ENCODE data around the gene GRIA1.

The GRIA1 gene

GRCh38 chr5:153490118-153491037 is at the start of gene GRIA1:
Gene GRIA1 (plus strand): TSS chr5:153490670.
- DNase-seq, result no peak

DNA sequence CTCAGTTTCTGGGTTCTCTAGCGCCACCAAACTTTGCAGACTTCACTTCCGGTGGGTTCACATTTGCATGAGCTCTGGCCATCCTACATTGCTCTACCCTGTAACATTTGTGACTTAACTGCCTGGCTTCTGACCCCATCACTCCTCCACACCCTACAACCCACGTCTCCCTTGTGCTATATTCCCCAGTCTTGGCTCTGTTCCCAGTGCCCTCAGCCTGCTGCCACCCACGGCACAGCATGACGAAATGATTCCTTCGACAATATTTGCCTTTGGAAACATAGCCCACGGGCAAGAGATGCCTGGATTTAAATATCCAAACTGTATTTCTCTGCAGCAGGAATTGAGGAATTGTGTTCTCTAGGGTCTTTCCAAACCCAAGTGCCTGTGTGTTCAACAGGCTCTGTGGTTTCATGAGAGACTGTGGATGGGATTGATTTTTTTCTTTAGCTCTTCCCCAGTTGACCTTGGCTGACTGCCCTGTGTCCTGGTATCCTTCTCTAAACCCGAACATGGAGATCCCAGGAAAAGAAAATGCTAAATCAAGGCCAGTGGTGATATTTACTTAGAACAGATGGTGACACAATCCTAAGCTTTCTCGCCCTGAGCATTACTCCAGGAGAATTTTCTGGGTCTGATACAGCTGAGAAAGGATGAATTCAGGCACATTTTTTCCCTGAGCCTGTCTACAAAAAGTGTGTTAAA is 44.4 kb upstream of the GRIA1 start:
- DNase-seq, result no peak

DNA sequence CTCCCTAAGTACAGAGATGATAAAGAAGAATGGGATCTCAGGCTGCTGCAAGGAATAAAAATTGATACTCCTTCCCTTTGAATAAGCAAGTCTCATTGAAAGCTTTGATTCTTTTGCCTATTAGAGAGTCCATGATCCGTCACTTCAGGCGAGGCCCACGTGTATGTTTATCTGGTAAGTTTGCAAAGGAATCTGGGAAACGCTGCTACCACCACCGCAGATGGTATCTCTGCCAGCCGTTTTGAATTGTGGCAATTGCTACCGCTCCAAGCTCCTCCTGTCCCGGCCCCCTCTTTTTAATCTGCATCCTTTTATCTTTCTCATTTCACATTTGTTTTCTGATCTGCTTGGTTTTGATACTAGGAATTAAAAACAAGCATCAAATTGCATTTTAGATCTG is 42.9 kb upstream of the GRIA1 start:
- DNase-seq, result no peak

- DNase-seq, result no peak
Measured at GRCh38 chr5:153456354-153456753, 34.1 kb upstream of the GRIA1 start.

GRCh38 chr5:153456993-153457392 is 33.5 kb upstream of the GRIA1 start:
- no peak for DNase-seq

GRCh38 chr5:153458268-153458667 is 32.2 kb upstream of the GRIA1 start:
- DNase-seq, result no peak

DNA sequence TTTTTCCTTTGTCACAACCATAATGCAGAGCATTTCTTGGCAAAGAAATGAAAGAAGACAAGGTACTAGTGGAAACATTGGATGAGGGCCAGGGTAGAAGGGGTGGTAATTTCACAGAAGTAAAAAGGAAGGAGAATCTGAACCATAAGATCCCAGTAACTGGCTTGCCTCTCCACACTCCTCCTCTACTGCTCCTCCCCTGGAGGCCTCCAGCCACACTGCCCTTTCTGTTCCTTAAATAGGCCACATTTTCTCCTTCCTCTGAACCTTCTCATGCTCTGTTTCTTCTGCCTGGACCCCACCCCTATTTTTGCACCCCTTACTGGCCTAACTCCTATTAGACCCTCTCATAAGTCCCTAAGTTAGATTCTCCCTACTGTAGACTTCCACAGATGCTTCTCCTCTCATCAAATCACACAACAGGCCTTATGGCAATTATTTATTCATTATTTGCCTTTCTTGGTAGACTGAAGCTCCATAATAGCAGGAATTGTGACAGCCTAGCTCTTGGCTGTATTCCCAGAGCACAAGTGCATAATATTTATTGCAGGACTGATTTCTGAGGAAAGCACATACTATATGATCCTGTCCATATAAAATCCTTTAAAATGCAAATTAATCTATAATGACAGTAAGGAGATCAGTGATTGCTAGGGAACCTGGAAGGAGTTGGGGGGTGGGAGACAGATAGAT is 31.3 kb upstream of the GRIA1 start:
- no peak for DNase-seq

DNA sequence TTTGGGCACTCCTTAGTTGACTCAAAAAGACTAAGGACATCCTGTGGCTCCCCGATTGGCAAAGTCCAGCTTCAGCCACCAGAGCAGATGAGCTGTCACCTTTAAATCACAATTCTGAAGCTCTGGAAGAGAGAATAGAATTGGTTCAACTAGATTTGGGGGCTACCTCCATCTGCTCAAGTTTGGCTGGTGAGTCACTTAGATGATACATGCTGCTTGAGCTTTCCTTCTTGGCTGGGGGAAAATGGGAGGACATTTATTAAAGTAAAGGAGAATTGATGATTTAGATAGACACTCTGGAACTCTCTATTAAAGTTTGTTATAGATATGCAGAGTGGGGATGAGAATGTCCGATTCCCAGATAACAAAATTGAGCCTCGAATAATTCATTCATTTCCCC is 30.0 kb upstream of the GRIA1 start:
- DNase-seq, result no peak

GRCh38 chr5:153461341-153461740 is 29.1 kb upstream of the GRIA1 start:
- DNase-seq, result no peak

GRCh38 chr5:153463806-153464205 is 26.7 kb upstream of the GRIA1 start:
- DNase-seq, result no peak

DNA sequence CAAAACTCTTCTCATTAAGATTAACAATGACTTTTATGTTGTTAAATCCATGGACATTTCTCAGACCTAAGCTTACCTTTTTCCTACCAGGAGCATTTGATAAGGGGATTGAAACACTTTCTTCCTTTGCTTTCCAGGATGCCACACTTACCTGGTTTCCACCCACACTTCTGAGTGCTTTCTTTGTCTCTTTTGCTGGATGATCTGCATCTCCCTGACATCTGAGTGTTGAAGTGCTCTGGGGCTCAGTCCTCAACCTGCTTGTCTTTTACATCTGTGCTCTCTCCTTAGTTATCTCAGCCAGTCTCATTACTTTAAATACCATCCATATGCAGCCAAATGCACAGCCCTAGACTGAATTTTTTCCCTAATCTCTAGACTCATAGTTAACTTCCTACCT is 22.9 kb upstream of the GRIA1 start:
- DNase-seq, result no peak

- no peak for DNase-seq
Measured at GRCh38 chr5:153469423-153469822, 21.0 kb upstream of the GRIA1 start.

GRCh38 chr5:153470736-153471135 is 19.7 kb upstream of the GRIA1 start:
- no peak for DNase-seq

DNA sequence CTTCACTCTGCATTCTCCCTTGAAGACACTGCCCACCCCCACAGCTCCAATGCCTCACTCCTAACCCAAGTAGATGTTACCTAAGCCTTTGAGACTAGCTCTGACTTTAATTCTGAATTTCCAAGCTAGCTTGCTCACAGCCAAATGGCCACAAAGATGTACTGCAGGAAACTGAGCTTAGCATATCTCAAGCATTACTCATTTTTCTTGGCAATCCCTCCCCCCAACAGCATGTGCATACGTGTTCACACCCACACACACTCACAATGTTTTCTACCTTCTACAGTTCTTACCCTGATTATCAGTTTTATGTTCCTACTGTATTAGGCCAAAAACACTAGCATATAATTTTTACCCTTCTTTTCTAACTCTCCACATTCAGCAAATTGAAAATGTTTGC is 13.7 kb upstream of the GRIA1 start:
- no peak for DNase-seq

GRCh38 chr5:153480401-153480800 is 10.1 kb upstream of the GRIA1 start:
- no peak for DNase-seq

GRCh38 chr5:153483482-153483881 is 7.0 kb upstream of the GRIA1 start:
- DNase-seq, result no peak

DNA sequence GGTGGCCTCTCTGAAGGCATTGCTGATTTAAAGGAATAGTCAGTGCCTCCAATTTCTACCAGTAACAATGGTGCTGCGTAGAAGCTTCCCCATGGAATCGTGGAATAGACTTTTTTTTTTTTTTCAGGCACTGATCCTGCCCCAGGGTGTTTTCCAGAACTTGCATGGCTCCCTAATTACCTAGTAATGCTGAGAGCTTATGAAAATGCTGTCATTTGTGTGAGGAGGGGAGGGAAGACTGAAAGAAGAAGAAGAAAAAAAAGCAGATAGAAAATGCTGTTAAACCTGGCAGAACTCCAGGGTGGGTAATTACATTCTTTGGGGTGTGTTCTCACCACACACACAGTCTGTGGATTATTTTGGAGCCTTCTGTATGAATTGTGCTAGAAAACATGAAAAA is 4.8 kb upstream of the GRIA1 start:
- DNase-seq, result no peak

GRCh38 chr5:153486771-153487170 is 3.7 kb upstream of the GRIA1 start:
- DNase-seq, result no peak

DNA sequence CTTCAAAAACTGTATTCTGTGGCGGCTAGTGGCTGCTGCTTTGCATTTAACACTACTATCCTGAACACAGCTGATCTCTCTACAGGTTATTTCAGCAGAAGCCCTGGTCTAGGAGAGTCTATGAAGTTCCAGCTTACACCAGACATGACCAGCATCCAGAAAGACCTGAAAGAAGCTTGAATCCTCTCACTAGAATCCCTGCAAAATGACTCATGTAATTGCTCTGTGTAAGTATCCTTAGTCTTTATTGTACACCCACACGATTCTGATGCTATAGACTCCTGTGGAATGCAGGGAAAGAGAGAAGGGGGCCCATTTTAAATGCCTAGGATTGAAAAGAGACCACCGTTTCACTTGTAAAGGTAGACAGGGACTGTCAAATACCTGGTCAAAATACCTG is 859 bp upstream of the GRIA1 start:
- DNase-seq, result no peak

DNA sequence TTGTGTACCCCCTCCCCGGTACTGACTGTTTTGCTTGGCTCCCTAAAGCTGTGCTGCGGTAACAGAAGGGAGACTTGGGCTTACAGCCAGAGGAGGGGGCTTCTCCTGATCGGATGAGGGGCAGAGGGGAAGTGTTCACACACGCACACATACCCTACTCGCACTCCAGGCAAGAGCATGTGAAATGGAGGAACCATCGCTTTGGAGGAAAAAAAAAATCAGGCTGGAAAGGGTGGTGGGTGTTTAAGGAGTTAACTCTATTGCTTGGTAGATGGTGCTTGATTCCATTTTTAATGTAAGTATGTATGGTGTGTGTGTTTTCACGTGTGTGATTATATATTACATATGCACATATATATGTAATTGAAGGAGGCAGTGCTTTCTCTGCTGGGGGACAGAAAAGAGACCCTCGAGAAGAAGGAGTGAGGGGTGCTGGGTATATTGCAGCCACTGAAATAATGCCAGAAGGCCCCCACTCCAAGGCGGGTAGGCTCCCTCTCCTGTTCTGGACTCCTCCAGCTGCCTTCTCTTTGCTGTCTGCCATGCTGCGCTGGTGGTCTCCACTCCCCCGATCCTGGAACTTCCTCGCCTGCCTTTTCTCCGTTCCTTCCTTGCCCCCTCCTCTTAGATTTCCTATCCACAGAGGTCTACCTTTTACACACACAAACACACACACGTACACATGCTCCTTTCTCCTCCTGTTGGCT is 721 bp downstream of the GRIA1 start:
- no peak for DNase-seq

DNA sequence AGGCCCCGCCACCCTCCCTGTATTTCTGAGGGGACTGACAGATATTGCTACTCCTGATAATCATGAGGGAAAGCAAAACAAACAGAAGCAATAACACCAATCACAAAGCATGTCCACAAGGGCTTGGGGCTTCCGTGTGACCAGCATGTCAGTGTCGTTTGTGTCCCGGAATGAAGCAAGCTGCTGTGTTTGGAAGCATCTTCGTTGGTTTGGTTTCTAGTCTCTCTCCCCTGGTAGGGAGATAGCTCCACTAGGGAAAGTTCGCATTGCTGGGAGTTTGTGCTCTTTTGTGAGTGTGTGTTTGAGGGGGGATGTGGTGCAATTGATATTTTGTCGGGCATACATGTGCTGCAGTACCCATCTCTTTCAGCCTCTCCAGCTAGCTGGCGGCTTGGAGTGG is 1.4 kb downstream of the GRIA1 start:
- DNase-seq, result no peak

DNA sequence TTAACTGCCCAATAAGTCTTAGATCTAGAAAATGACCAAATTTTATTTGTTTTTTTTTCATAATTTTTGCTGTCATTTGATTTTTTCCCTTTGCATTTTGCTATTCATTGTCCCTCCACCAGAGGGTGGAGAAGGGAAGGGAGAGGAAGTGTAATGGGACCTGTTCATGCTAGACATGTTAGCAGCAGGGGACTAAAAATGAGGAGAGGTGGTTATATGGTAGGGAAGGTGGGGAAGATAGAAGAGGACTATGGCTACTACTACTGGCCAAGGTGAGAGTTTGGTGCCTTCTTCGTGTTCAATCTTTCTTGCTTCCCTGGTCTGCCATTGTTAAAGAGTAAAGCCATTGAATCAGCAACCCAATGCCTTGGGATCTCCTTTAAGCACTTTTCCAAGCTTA is 6.4 kb downstream of the GRIA1 start:
- no peak for DNase-seq

- no peak for DNase-seq
Measured at GRCh38 chr5:153498516-153498915, 8.0 kb downstream of the GRIA1 start.
